Chondrocyte (in vitro differentiated cells): ENCODE measurements around the gene UBN1. TPM values are rescaled to one million over a fixed set of nuclear protein-coding genes. Genes with fewer than 3 reads are reported as not detected.

Experiments used
- DNase-seq: peaks from one replicate; pipeline ENCODE4 v3.0.0; 2021; ENCODE audit warnings: mixed read lengths, low spot score
- H3K27ac Mint-ChIP-seq: one replicate; pipeline ENCODE4 v1.8.0; 2021; ENCODE audit warnings: mild to moderate bottlenecking, moderate library complexity, mixed read lengths; ENCODE audit not compliant: unreplicated experiment
- H3K27me3 Mint-ChIP-seq: 2 replicates; pipeline ENCODE4 v1.8.0; 2021; ENCODE audit warnings: low read depth, mixed read lengths
- H3K36me3 Mint-ChIP-seq: 2 replicates; pipeline ENCODE4 v1.8.0; 2021; ENCODE audit warnings: low read depth, mixed read lengths
- H3K4me1 Mint-ChIP-seq: 2 replicates; pipeline ENCODE4 v1.8.0; 2021; ENCODE audit warnings: low read depth, mild to moderate bottlenecking, mixed read lengths
- H3K4me3 Mint-ChIP-seq: one replicate; pipeline ENCODE4 v1.8.0; 2021; ENCODE audit warnings: mild to moderate bottlenecking, moderate library complexity, mixed read lengths; ENCODE audit not compliant: unreplicated experiment
- H3K9me3 Mint-ChIP-seq: 2 replicates; pipeline ENCODE4 v1.8.0; 2021; ENCODE audit warnings: low read depth, mixed read lengths
- CTCF ChIP-seq: fragments of 200-600 bp; sonication (generic); IDR thresholded peaks from 2 replicates; pipeline ENCODE4 v1.5.0; 2021; ENCODE audit warnings: antibody characterized with exemption, mild to moderate bottlenecking, moderate library complexity
- total RNA-seq: library from RNA; stranded (reverse); gene quantifications from 3 replicates; pipeline ENCODE4 v1.2.1, GENCODE V29; 2021

Gene UBN1
- total RNA-seq, 1 donor from 2014 or later: 40.1 TPM

GRCh38 chr16:4852221-4852872 is 5.1 kb downstream of the UBN1 start:
- Mint-ChIP-seq H3K4me3 (no peak overlapping the region), H3K27ac (peak overlapping the region; percentile 72), H3K4me1 (peaks cover 46% of the 10 kb centered on the region), H3K27me3 (no peaks in the 10 kb centered on the region), H3K36me3 (peaks cover 10% of the 10 kb centered on the region), H3K9me3 (no peaks in the 10 kb centered on the region)
- DNase-seq: no peak
- no peak for TF ChIP-seq CTCF

GRCh38 chr16:4855371-4855770 is 8.1 kb downstream of the UBN1 start:
- no peak for TF ChIP-seq CTCF
- H3K9me3 Mint-ChIP-seq: no peaks in the 10 kb centered on the region
- H3K4me3 Mint-ChIP-seq: no peak overlapping the region
- peaks cover 35% of the 10 kb centered on the region for H3K36me3 Mint-ChIP-seq
- H3K27me3 Mint-ChIP-seq: no peaks in the 10 kb centered on the region
- peaks cover 36% of the 10 kb centered on the region for H3K4me1 Mint-ChIP-seq
- H3K27ac Mint-ChIP-seq: no peak overlapping the region
- no peak for DNase-seq

- TF ChIP-seq CTCF: no peak
- Mint-ChIP-seq H3K4me3 (no peak overlapping the region), H3K9me3 (no peaks in the 10 kb centered on the region), H3K27ac (no peak overlapping the region), H3K27me3 (no peaks in the 10 kb centered on the region), H3K4me1 (peaks cover 31% of the 10 kb centered on the region), H3K36me3 (peaks cover 40% of the 10 kb centered on the region)
- no peak for DNase-seq
Measured at GRCh38 chr16:4855804-4856203, 8.5 kb downstream of the UBN1 start.

GRCh38 chr16:4859190-4859899 is 12.1 kb downstream of the UBN1 start:
- H3K36me3 Mint-ChIP-seq: peaks cover 41% of the 10 kb centered on the region
- no peaks in the 10 kb centered on the region for H3K9me3 Mint-ChIP-seq
- DNase-seq: no peak
- peak overlapping the region; percentile 49 for H3K27ac Mint-ChIP-seq
- H3K4me3 Mint-ChIP-seq: no peak overlapping the region
- peaks cover 16% of the 10 kb centered on the region for H3K4me1 Mint-ChIP-seq
- TF ChIP-seq CTCF: no peak
- H3K27me3 Mint-ChIP-seq: no peaks in the 10 kb centered on the region

GRCh38 chr16:4859900-4860255 is 12.6 kb downstream of the UBN1 start:
- no peaks in the 10 kb centered on the region for H3K27me3 Mint-ChIP-seq
- peaks cover 40% of the 10 kb centered on the region for H3K36me3 Mint-ChIP-seq
- DNase-seq: no peak
- TF ChIP-seq CTCF: no peak
- peak overlapping the region; percentile 49 for H3K27ac Mint-ChIP-seq
- peaks cover 17% of the 10 kb centered on the region for H3K4me1 Mint-ChIP-seq
- H3K4me3 Mint-ChIP-seq: no peak overlapping the region
- no peaks in the 10 kb centered on the region for H3K9me3 Mint-ChIP-seq
